Measurements from ENCODE around the gene ITGA1.

DNA sequence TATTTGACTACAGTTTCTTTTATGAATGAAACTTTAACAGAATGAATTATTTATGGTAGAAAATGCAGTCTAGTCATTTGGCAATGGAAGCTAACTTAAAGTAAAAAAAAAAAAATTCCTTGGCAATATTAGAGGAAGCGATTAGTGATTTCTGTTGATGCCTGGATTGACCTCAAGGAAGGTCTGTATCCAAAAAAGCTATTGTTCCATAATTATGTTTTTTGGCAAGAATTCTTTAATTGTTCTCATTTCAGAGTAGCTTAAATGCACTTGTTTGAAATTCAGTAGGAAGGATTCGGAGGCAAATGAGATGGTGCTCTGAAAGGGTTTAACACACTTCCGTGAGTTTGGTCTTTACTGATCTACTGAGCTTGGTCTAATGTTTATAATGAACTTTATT is 61.8 kb downstream of the ITGA1 start:
- TF ChIP-seq POLR2A (IDR thresholded peaks at IDR 0.05) (no peak), CTCF (IDR thresholded peaks at IDR 0.05) (no peak)

Measured in breast epithelium (tissue), 3 donors.